Measurements from ENCODE around the gene RELL1. TPM values are rescaled to one million over a fixed set of nuclear protein-coding genes. Genes with fewer than 3 reads are reported as not detected.

Gene RELL1
- total and polyA plus RNA-seq, 2 donors (not counting 1 experiment from before 2014, with no cell fraction given): 0.64 to 3.2 TPM

- ChIA-PET POLR2A (no interaction called here), CTCF (interaction anchor here (0.9 kb wide), 1 partner anchor 14 kb away, joined by 3 read pairs; no protein-coding TSS in a partner anchor)
- Histone ChIP-seq H3K27me3 (replicated peaks in 1 of 4; ENCODE audit: control extremely low read depth in 1 of 4, control insufficient read depth in 3 of 4, insufficient read depth in 4 of 4, low read length in 3 of 4) (peaks cover 0 to 2% (median 0%) of the 10 kb centered on the region in 4 experiments), H3K4me3 (ENCODE audit: control extremely low read depth in 1 of 5, extremely low read depth in 1 of 5, insufficient read depth in 1 of 5, low read depth in 2 of 5, low read length in 4 of 5) (no peak overlapping the region), H3K27ac (ENCODE audit: low read length in 2 of 2) (no peak overlapping the region), H4K20me1 (ENCODE audit: control insufficient read depth, insufficient read depth, low read length, poor library complexity, severe bottlenecking) (no peaks in the 10 kb centered on the region), H3K4me1 (ENCODE audit: control insufficient read depth in 2 of 2, insufficient read depth in 2 of 2, low read length in 2 of 2) (peaks cover 0 to 3% of the 10 kb centered on the region in 2 donors), H3K9ac (ENCODE audit: low read length) (no peak overlapping the region), H2AFZ (ENCODE audit: insufficient read depth, low read depth, low read length, poor library complexity, severe bottlenecking) (no peak overlapping the region), H3K9me3 (ENCODE audit: control extremely low read depth in 1 of 3, control insufficient read depth in 2 of 3, insufficient read depth in 1 of 3, low read length in 2 of 3) (no peaks in the 10 kb centered on the region), H3K79me2 (ENCODE audit: control insufficient read depth, insufficient read depth, low read length) (no peaks in the 10 kb centered on the region), H3K4me2 (replicated peaks; ENCODE audit: low read depth, low read length, poor library complexity, severe bottlenecking) (no peak overlapping the region), H3K36me3 (replicated peaks in 1 of 2; ENCODE audit: control extremely low read depth in 1 of 2, control insufficient read depth in 1 of 2, extremely low read depth in 1 of 2, insufficient read depth in 2 of 2, low read length in 1 of 2) (no peaks in the 10 kb centered on the region)
- H3K4me1 Mint-ChIP-seq: peaks cover 3% of the 10 kb centered on the region
- DNase-seq: no peak
- no peak for TF ChIP-seq CTCF (IDR thresholded peaks at IDR 0.05)
- no peak for TF ChIP-seq EZH2 (IDR thresholded peaks at IDR 0.05; ENCODE audit: borderline replicate concordance, insufficient read depth, low read depth, low read length, poor library complexity, severe bottlenecking)
- intact Hi-C loops (cut with micrococcal nuclease): no loop called here
- 92% methylated on average over 1 of the region's 3 CpGs for WGBS (ENCODE audit: insufficient coverage)
- no peak overlapping the region for H3K4me3 Mint-ChIP-seq
- ATAC-seq (ENCODE audit: low read depth): no peak
- no peaks in the 10 kb centered on the region for H3K9me3 Mint-ChIP-seq (ENCODE audit: insufficient read depth)
- H3K27me3 Mint-ChIP-seq: peaks cover 4% of the 10 kb centered on the region
- H3K27ac Mint-ChIP-seq: no peak overlapping the region
Measured at GRCh38 chr4:37734989-37735388, 48.8 kb upstream of the RELL1 start.

GRCh38 chr4:37733240-37733867 lies 47.2 kb upstream of the RELL1 start:
- Mint-ChIP-seq H3K4me1 (peaks cover 3% of the 10 kb centered on the region), H3K9me3 (ENCODE audit: insufficient read depth) (no peaks in the 10 kb centered on the region)
- 100% methylated on average over 4 of the region's 6 CpGs for WGBS (ENCODE audit: insufficient coverage)

More at GRCh38 chr4:37733240-37733867, 47.2 kb upstream of the RELL1 start:
- Histone ChIP-seq H3K4me1 (ENCODE audit: control insufficient read depth in 2 of 2, insufficient read depth in 2 of 2, low read length in 2 of 2) (peaks cover 0 to 3% of the 10 kb centered on the region in 2 donors), H3K4me2 (replicated peaks; ENCODE audit: low read depth, low read length, poor library complexity, severe bottlenecking) (no peak overlapping the region), H2AFZ (ENCODE audit: insufficient read depth, low read depth, low read length, poor library complexity, severe bottlenecking) (no peak overlapping the region), H3K4me3 (ENCODE audit: control extremely low read depth in 1 of 5, extremely low read depth in 1 of 5, insufficient read depth in 1 of 5, low read depth in 2 of 5, low read length in 4 of 5) (no peak overlapping the region), H3K9me3 (ENCODE audit: control extremely low read depth in 1 of 3, control insufficient read depth in 2 of 3, insufficient read depth in 1 of 3, low read length in 2 of 3) (no peaks in the 10 kb centered on the region), H3K27ac (ENCODE audit: low read length in 2 of 2) (no peak overlapping the region), H3K36me3 (replicated peaks in 1 of 2; ENCODE audit: control extremely low read depth in 1 of 2, control insufficient read depth in 1 of 2, extremely low read depth in 1 of 2, insufficient read depth in 2 of 2, low read length in 1 of 2) (no peaks in the 10 kb centered on the region), H3K79me2 (ENCODE audit: control insufficient read depth, insufficient read depth, low read length) (no peaks in the 10 kb centered on the region), H4K20me1 (ENCODE audit: control insufficient read depth, insufficient read depth, low read length, poor library complexity, severe bottlenecking) (no peaks in the 10 kb centered on the region), H3K9ac (ENCODE audit: low read length) (no peak overlapping the region), H3K27me3 (replicated peaks in 1 of 4; ENCODE audit: control extremely low read depth in 1 of 4, control insufficient read depth in 3 of 4, insufficient read depth in 4 of 4, low read length in 3 of 4) (peaks cover 0 to 2% (median 0%) of the 10 kb centered on the region in 4 experiments)
- DNase-seq (no peak), ATAC-seq (ENCODE audit: low read depth) (no peak)
- Mint-ChIP-seq H3K27me3 (peaks cover 4% of the 10 kb centered on the region), H3K4me3 (no peak overlapping the region), H3K27ac (no peak overlapping the region)
- ChIA-PET POLR2A (no interaction called here), CTCF (no interaction called here)
- intact Hi-C loops (cut with micrococcal nuclease): no loop called here
- TF ChIP-seq EZH2 (IDR thresholded peaks at IDR 0.05; ENCODE audit: borderline replicate concordance, insufficient read depth, low read depth, low read length, poor library complexity, severe bottlenecking): no peak
- TF ChIP-seq CTCF (IDR thresholded peaks at IDR 0.05): no peak

Data from B cell (primary cell).